SK-N-SH (cell line): ENCODE results near the gene CREB5. TPM values are rescaled to one million over a fixed set of nuclear protein-coding genes. Genes with fewer than 3 reads are reported as not detected.

ENCODE experiments used
- CTCF ChIA-PET: fragments of 300-600, 350-600 bp; formaldehyde crosslinking; extraction: SDS; loops from one replicate; lab custom pipeline; 2021; lab: Yijun Ruan, JAX
- POLR2A ChIA-PET: fragments of 350-600 bp; sonication (Branson Sonifier 250); formaldehyde crosslinking; extraction: SDS; loops from one replicate; lab custom pipeline; 2020; ENCODE audit warnings: antibody characterized with exemption, inconsistent platforms; lab: Yijun Ruan, JAX
- DNase-seq: peaks from one replicate; pipeline ENCODE4 v3.0.0; 2012
- H2AFZ ChIP-seq: fragments of 200-600 bp; sonication (generic); 2 replicates; pipeline ENCODE4 v1.8.1; 2016; ENCODE audit warnings: antibody characterized with exemption, mild to moderate bottlenecking, low read depth
- H3F3A ChIP-seq: fragments of 200-600 bp; sonication (generic); replicated peaks from 2 replicates; pipeline ENCODE3; 2016; ENCODE audit warnings: antibody characterized with exemption, mild to moderate bottlenecking; ENCODE audit not compliant: insufficient read depth
- H3K27ac ChIP-seq, 2 experiments: fragments of 200-500 bp in 1 of 2; fragments of 200-600 bp in 1 of 2; sonication (Bioruptor generic) in 1 of 2; sonication (generic), shearing (Covaris generic) in 1 of 2; 2 replicates each; pipeline versions ENCODE4 v1.5.1 to v1.6.1; 2014 to 2016; ENCODE audit warnings: low read depth in 2 of 2, inconsistent platforms in 1 of 2, low read length in 1 of 2, mild to moderate bottlenecking in 1 of 2, mixed read lengths in 1 of 2
- H3K27me3 ChIP-seq: fragments of 200-600 bp; sonication (generic), shearing (Covaris generic); 2 replicates; pipeline ENCODE4 v1.6.1; 2016; ENCODE audit warnings: mixed run types; ENCODE audit not compliant: insufficient read depth
- H3K36me3 ChIP-seq, 2 experiments: fragments of 200-500 bp in 1 of 2; fragments of 200-600 bp in 1 of 2; sonication (Bioruptor generic) in 1 of 2; sonication (generic) in 1 of 2; replicated peaks in 1 of 2; 2 replicates each; pipeline versions ENCODE3 to v1.5.1; 2014 to 2016; ENCODE audit warnings: low read length in 1 of 2, mild to moderate bottlenecking in 1 of 2; ENCODE audit not compliant: insufficient read depth in 2 of 2, control insufficient read depth in 1 of 2
- H3K4me1 ChIP-seq, 2 experiments: fragments of 200-500 bp in 1 of 2; fragments of 200-600 bp in 1 of 2; sonication (Bioruptor generic) in 1 of 2; sonication (generic), shearing (Covaris generic) in 1 of 2; 2 replicates each; pipeline versions ENCODE4 v1.5.1 to v1.6.1; 2014 to 2016; ENCODE audit warnings: low read depth in 1 of 2, low read length in 1 of 2, mixed run types in 1 of 2; ENCODE audit not compliant: insufficient read depth in 2 of 2, control insufficient read depth in 1 of 2
- H3K4me2 ChIP-seq: fragments of 200-600 bp; sonication (generic), shearing (Covaris generic); 2 replicates; pipeline ENCODE4 v1.6.1; 2017; ENCODE audit warnings: mixed run types
- H3K4me3 ChIP-seq, 2 experiments: fragments of 200-500 bp in 1 of 2; fragments of 200-600 bp in 1 of 2; sonication (Bioruptor generic) in 1 of 2; sonication (generic), shearing (Covaris generic) in 1 of 2; 2 replicates each; pipeline versions ENCODE4 v1.5.1 to v1.8.1; 2014 to 2016; ENCODE audit warnings: low read depth in 2 of 2, inconsistent platforms in 1 of 2, low read length in 1 of 2, mild to moderate bottlenecking in 1 of 2, mixed read lengths in 1 of 2, moderate library complexity in 1 of 2
- H3K79me2 ChIP-seq: fragments of 200-600 bp; sonication (generic); 2 replicates; pipeline ENCODE4 v1.8.1; 2017; ENCODE audit warnings: mild to moderate bottlenecking; ENCODE audit not compliant: insufficient read depth
- H3K9ac ChIP-seq: fragments of 200-600 bp; sonication (generic); 2 replicates; pipeline ENCODE4 v1.6.1; 2017; ENCODE audit warnings: mixed run types
- H3K9me2 ChIP-seq: fragments of 200-600 bp; sonication (generic); 2 replicates; pipeline ENCODE4 v1.6.1; 2017; ENCODE audit warnings: mixed run types
- H3K9me3 ChIP-seq: fragments of 200-600 bp; sonication (generic); 2 replicates; pipeline ENCODE4 v1.6.1; 2017; ENCODE audit warnings: mixed run types, mild to moderate bottlenecking, moderate library complexity
- H4K20me1 ChIP-seq: fragments of 200-600 bp; sonication (generic); 2 replicates; pipeline ENCODE4 v1.6.1; 2017; ENCODE audit warnings: mild to moderate bottlenecking, mixed run types; ENCODE audit not compliant: insufficient read depth
- ELF1 ChIP-seq: IDR thresholded peaks from 2 replicates; pipeline ENCODE4 v1.4.0; 2012
- EP300 ChIP-seq, 2 experiments: IDR thresholded peaks; 2 replicates each; pipeline versions ENCODE4 v1.4.0 to v1.6.1; 2012; ENCODE audit warnings: borderline replicate concordance in 1 of 2, low read depth in 1 of 2, low read length in 1 of 2
- EZH2phosphoT487 ChIP-seq: fragments of 200-600 bp; sonication (generic); IDR thresholded peaks from 2 replicates; pipeline ENCODE4 v1.6.1; 2017; ENCODE audit warnings: low read depth, mixed run types, mild to moderate bottlenecking, antibody characterized with exemption, moderate library complexity, borderline replicate concordance
- FOSL2 ChIP-seq: IDR thresholded peaks from 2 replicates; pipeline ENCODE4 v1.4.0; 2012; ENCODE audit warnings: low read depth, mild to moderate bottlenecking, moderate library complexity, borderline replicate concordance
- FOXJ3 ChIP-seq: sonication (generic); formaldehyde crosslinking; IDR thresholded peaks from 2 replicates; pipeline ENCODE4 v1.5.1; 2020; ENCODE audit warnings: mild to moderate bottlenecking, missing genetic modification reagents
- FOXM1 ChIP-seq: IDR thresholded peaks from 2 replicates; pipeline ENCODE4 v1.4.0; 2012; ENCODE audit warnings: low read depth, mild to moderate bottlenecking
- GATA2 ChIP-seq: sonication (generic); formaldehyde crosslinking; IDR thresholded peaks from 2 replicates; pipeline ENCODE4 v1.5.0; 2020; ENCODE audit warnings: mild to moderate bottlenecking, missing genetic modification reagents
- JUND ChIP-seq: IDR thresholded peaks from 2 replicates; pipeline ENCODE4 v1.4.0; 2012
- MEF2A ChIP-seq: IDR thresholded peaks from 2 replicates; pipeline ENCODE4 v1.4.0; 2012; ENCODE audit warnings: low read depth, borderline replicate concordance
- NRF1 ChIP-seq: IDR thresholded peaks from 2 replicates; pipeline ENCODE4 v1.6.1; 2012; ENCODE audit warnings: low read depth, mild to moderate bottlenecking, low read length
- REST ChIP-seq: IDR thresholded peaks from 2 replicates; pipeline ENCODE4 v1.6.1; 2012; ENCODE audit warnings: mild to moderate bottlenecking, low read depth, low read length, moderate library complexity
- SMC3 ChIP-seq: IDR thresholded peaks from 2 replicates; pipeline ENCODE4 v1.6.1; 2012; ENCODE audit warnings: low read depth, low read length, improper control_type of control experiment
- TCF12 ChIP-seq: IDR thresholded peaks from 2 replicates; pipeline ENCODE4 v1.4.0; 2012
- USF2 ChIP-seq: fragments of 150-350 bp; IDR thresholded peaks from 2 replicates; pipeline ENCODE4 v1.6.1; 2017; ENCODE audit warnings: antibody characterized with exemption, low read length, low read depth, borderline replicate concordance
- YY1 ChIP-seq: IDR thresholded peaks from 2 replicates; pipeline ENCODE4 v1.4.0; 2012; ENCODE audit warnings: low read depth, mild to moderate bottlenecking
- WGBS: methylation state at CpG from one replicate; pipeline ENCODE4 v1.1.6; 2017; ENCODE audit warnings: low lambda C conversion rate; 5-methylcytosine and 5-hydroxymethylcytosine counted together
- polyA plus RNA-seq, 3 experiments: library from polyadenylated mRNA; depleted of rRNA; stranded (reverse); fragments of >200 nt; gene quantifications; 2 replicates each; pipeline ENCODE4 v1.2.3, GENCODE V29; 2012
- TF ChIP-seq, protein P1 (sequence below): IDR thresholded peaks from 2 replicates; pipeline ENCODE4 v1.4.0; 2012; ENCODE audit warnings: low read depth, borderline replicate concordance

Gene CREB5
- polyA plus RNA-seq, 1 of the 3 experiments (the other 2 are of a cell fraction) = 19.3 TPM

GRCh38 chr7:28580665-28581064 is 168.3 kb downstream of the CREB5 start (continued):
- TF ChIP-seq REST = no peak
- TF ChIP-seq FOXM1 = no peak
- TF ChIP-seq GATA2 (CRISPR knock-in tag) = no peak
- TF ChIP-seq FOSL2 = no peak
- TF ChIP-seq EP300 (IDR thresholded peaks at IDR 0.05; ENCODE audit: borderline replicate concordance in 1 of 2, low read depth in 1 of 2, low read length in 1 of 2) = no peak
- TF ChIP-seq EZH2phosphoT487 = no peak

DNA sequence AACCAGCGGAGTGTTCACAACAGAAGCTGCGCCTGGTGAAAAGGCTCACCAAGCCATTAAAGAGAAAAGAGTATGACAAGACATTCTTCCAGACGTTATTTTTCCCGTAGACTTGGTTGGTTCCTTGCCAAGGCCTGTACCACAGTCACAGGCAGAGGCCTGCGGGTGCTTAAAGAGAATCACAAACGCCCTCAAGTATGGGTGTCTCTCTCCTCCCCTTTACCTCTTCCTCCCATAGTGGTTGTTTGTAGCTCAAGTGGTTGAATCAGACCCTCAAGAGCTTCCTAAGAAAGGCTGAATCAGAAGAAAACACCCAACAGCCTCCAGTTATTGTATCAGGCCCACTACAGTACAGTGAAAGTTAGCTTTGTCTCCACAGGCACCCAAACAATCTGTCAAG is 169.0 kb downstream of the CREB5 start:
- POLR2A ChIA-PET = no interaction called here
- no peaks in the 10 kb centered on the region for H3K9me3 ChIP-seq
- peaks cover 0 to 4% of the 10 kb centered on the region in 2 experiments; a peak in 2 of 4 replicates for H3K4me1 ChIP-seq
- no peak overlapping the region for H2AFZ ChIP-seq
- no peaks in the 10 kb centered on the region for H3K9me2 ChIP-seq
- H3K9ac ChIP-seq = no peak overlapping the region
- no peaks in the 10 kb centered on the region for H3K36me3 ChIP-seq
- H3K4me2 ChIP-seq = no peak overlapping the region
- WGBS = 61% methylated on average over 6 of the region's 6 CpGs
- H3K4me3 ChIP-seq = no peak overlapping the region
- no peaks in the 10 kb centered on the region for H4K20me1 ChIP-seq
- H3K27me3 ChIP-seq = peaks cover 8% of the 10 kb centered on the region; the same call in 1 of the 2 replicates
- CTCF ChIA-PET = interaction anchor here (1.1 to 1.2 kb wide), 2 partner anchors 11 to 37 kb away, joined by 3 to 4 read pairs; no protein-coding TSS in a partner anchor
- TF ChIP-seq, protein P1, sequence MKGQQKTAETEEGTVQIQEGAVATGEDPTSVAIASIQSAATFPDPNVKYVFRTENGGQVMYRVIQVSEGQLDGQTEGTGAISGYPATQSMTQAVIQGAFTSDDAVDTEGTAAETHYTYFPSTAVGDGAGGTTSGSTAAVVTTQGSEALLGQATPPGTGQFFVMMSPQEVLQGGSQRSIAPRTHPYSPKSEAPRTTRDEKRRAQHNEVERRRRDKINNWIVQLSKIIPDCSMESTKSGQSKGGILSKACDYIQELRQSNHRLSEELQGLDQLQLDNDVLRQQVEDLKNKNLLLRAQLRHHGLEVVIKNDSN = no peak
- no peak for TF ChIP-seq TCF12
- TF ChIP-seq FOXM1 = no peak
- no peak for TF ChIP-seq EP300 (IDR thresholded peaks at IDR 0.05; ENCODE audit: borderline replicate concordance in 1 of 2, low read depth in 1 of 2, low read length in 1 of 2)
- no peak for TF ChIP-seq USF2
- no peak for TF ChIP-seq MEF2A
- no peak for TF ChIP-seq SMC3
- no peak for TF ChIP-seq JUND
- TF ChIP-seq ELF1 = no peak
- TF ChIP-seq NRF1 = no peak
- TF ChIP-seq FOXJ3 (CRISPR knock-in tag) = no peak
- TF ChIP-seq REST = no peak
- TF ChIP-seq YY1 = no peak
- no peaks in the 10 kb centered on the region for H3K79me2 ChIP-seq
- DNase-seq = no peak
- no peak overlapping the region for H3K27ac ChIP-seq
- H3F3A ChIP-seq = no peaks in the 10 kb centered on the region
